HFFc6 (cell line): ENCODE data around the gene ADAMTS17. TPM values are rescaled to one million over a fixed set of nuclear protein-coding genes. Genes with fewer than 3 reads are reported as not detected.

Source experiments
- DNase-seq: peaks from one replicate; pipeline ENCODE4 v3.0.0-alpha.2; 2018
- H3K27ac Mint-ChIP-seq: 2 replicates; pipeline ENCODE4 v1.8.0; 2020; ENCODE audit warnings: mild to moderate bottlenecking, mixed read lengths
- H3K27me3 Mint-ChIP-seq: 2 replicates; pipeline ENCODE4 v1.8.0; 2021; ENCODE audit warnings: mild to moderate bottlenecking, moderate library complexity, mixed read lengths; ENCODE audit not compliant: insufficient read depth
- H3K36me3 Mint-ChIP-seq: 2 replicates; pipeline ENCODE4 v1.8.0; 2021; ENCODE audit warnings: low read depth, mixed read lengths
- H3K4me1 Mint-ChIP-seq: 2 replicates; pipeline ENCODE4 v1.8.0; 2020; ENCODE audit warnings: low read depth, mixed read lengths
- H3K4me3 Mint-ChIP-seq: 2 replicates; pipeline ENCODE4 v1.8.0; 2020; ENCODE audit warnings: mild to moderate bottlenecking, moderate library complexity, mixed read lengths
- H3K9me3 Mint-ChIP-seq: 2 replicates; pipeline ENCODE4 v1.8.0; 2020; ENCODE audit warnings: mild to moderate bottlenecking, mixed read lengths
- CTCF ChIP-seq: fragments of 200-600 bp; sonication (generic); IDR thresholded peaks from 2 replicates; pipeline ENCODE4 v1.5.0; 2021; ENCODE audit warnings: antibody characterized with exemption, mild to moderate bottlenecking
- total RNA-seq, 6 experiments: library from RNA; stranded (reverse); fragmentation: NEBNext Ultra II Directional; extraction: Animal tissue kit (Norgen Biotek cat#: 25700); gene quantifications; 2 replicates in 1 of 6; 3 replicates in 5 of 6; pipeline ENCODE4 v1.2.3, GENCODE V29; 2021

The ADAMTS17 gene
- total RNA-seq, 6 experiments from 2014 or later, result not detected

DNA sequence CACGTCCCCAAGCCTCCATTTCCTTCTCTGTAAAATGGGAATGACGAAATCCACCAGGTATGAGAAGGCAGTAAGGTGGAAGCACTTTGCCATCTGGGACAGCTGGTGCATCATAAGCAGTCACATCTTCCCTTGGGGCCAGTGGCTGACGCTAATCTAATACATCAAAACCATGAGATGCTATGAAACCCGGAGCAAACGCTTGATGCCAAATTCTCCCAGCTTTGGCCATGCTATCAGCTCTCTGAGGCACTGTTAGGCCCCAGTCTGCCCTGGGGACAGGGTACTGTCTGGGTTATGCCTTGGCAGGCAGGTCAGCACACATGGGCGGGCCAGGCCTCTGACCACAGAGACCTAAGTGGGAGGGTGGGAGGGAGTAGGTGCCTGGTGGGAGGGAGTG is 66.1 kb downstream of the ADAMTS17 start:
- no peak overlapping the region for H3K4me3 Mint-ChIP-seq
- no peak for TF ChIP-seq CTCF
- peaks cover 15% of the 10 kb centered on the region for H3K36me3 Mint-ChIP-seq
- H3K27ac Mint-ChIP-seq, result no peak overlapping the region
- H3K27me3 Mint-ChIP-seq, result no peaks in the 10 kb centered on the region
- H3K4me1 Mint-ChIP-seq, result no peaks in the 10 kb centered on the region
- no peak for DNase-seq
- peaks cover 83% of the 10 kb centered on the region for H3K9me3 Mint-ChIP-seq

DNA sequence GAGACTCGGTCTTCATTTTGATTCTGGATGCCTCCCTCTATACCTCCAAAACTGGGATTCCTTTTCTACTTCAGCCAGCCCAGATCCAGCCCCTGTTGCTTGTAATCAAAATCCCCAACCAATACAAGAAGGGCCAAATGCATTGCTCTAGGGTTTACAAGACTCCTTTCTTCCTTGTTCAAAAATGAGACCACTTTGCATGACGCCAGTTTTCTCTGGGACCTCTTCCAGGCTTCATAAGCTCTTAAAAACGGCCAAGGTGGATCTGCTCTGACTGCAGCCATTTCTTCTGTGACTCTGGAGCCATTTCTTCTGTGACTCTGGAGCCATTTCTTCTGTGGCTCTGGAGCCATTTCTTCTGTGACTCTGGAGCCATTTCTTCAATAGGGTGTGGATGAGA is 71.9 kb downstream of the ADAMTS17 start:
- Mint-ChIP-seq H3K4me1 (no peaks in the 10 kb centered on the region), H3K4me3 (no peak overlapping the region), H3K27ac (no peak overlapping the region), H3K36me3 (peaks cover 6% of the 10 kb centered on the region), H3K9me3 (peaks cover 59% of the 10 kb centered on the region), H3K27me3 (no peaks in the 10 kb centered on the region)
- no peak for DNase-seq
- no peak for TF ChIP-seq CTCF

DNA sequence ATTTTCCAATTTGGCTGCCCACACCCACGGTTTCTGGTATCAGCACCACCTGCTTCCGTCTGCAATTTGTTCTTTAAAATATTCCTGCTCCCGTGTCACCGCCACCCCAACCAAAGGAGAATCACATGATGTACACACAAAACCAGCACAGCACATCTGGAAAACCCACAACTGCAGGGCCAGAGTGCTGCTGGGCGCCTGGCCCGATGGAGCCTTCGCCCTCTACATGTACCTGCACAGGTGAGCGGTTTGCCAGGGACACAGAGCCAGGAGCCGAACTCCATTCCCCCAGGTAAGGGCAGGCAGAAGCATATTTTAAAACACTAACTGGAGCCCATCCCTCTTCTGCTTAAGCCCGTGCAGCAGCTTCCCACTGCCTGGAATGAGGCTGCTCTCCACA is 75.6 kb downstream of the ADAMTS17 start:
- no peak for DNase-seq
- H3K4me3 Mint-ChIP-seq, result no peak overlapping the region

DNA sequence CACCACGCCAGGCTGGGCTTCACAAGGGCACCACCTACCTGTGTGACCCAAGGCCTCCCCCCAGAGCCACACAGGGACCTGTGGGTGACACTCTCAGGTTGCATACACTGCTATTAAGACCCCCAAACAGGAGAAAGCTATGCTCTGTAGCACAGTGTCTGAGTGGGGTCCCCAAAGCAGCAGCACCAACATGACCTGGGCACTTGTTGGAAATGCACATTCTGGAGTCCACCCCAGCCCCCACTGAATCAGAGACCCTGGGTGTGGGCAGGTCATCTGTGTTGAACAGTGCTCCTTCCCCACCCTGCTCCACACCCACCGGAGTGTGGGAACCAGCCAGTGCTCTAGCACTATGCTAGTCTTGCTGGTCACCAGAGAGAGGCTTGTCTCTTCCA is 76.1 kb downstream of the ADAMTS17 start:
- H3K36me3 Mint-ChIP-seq, result peaks cover under 1% of the 10 kb centered on the region
- H3K4me3 Mint-ChIP-seq, result no peak overlapping the region
- peaks cover 47% of the 10 kb centered on the region for H3K9me3 Mint-ChIP-seq
- no peak for DNase-seq
- no peak overlapping the region for H3K27ac Mint-ChIP-seq
- no peaks in the 10 kb centered on the region for H3K4me1 Mint-ChIP-seq
- TF ChIP-seq CTCF, result no peak
- no peaks in the 10 kb centered on the region for H3K27me3 Mint-ChIP-seq

More for the DNA sequence above, 75.6 kb downstream of the ADAMTS17 start:
- Mint-ChIP-seq H3K27ac (no peak overlapping the region), H3K36me3 (peaks cover 5% of the 10 kb centered on the region), H3K9me3 (peaks cover 49% of the 10 kb centered on the region), H3K27me3 (no peaks in the 10 kb centered on the region), H3K4me1 (no peaks in the 10 kb centered on the region)
- TF ChIP-seq CTCF, result no peak

DNA sequence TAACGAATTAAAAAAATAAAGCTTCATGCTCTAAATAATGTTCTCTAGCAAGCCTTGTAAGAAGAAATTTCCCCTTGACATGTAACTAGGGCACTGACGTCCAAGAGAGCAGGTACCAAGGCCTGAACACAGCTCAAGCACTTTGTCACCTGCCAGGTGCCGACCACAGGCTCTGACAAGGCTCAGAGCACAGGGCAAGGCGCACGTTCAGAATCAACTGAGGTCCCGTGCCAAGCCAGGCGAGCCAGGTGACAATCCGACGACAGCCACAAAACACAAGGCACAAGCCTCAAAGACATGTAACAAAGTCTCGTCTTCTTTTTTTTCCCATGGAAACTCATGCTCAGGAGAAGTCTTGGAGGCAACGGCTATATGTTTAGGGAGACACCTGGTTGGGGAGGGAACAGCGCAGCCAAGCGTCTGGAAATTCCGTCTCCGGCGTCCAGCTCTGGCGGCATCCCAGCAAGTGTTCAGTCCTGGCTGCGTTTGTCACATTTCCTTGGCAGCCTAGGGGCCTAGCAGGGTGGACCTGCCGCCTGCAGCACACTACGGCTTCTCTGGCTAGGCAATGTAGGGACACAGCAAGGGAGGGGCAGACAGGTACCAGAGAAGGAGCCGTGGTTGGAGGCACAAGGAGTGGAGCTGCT is 76.7 kb downstream of the ADAMTS17 start:
- no peaks in the 10 kb centered on the region; the same call in 1 of the 2 replicates for H3K36me3 Mint-ChIP-seq
- no peak for TF ChIP-seq CTCF
- DNase-seq, result no peak
- no peaks in the 10 kb centered on the region for H3K27me3 Mint-ChIP-seq
- H3K9me3 Mint-ChIP-seq, result peaks cover 46% of the 10 kb centered on the region
- H3K4me1 Mint-ChIP-seq, result no peaks in the 10 kb centered on the region
- no peak overlapping the region for H3K4me3 Mint-ChIP-seq
- no peak overlapping the region for H3K27ac Mint-ChIP-seq
